ENCODE measurements around the gene RBBP8.

DNA sequence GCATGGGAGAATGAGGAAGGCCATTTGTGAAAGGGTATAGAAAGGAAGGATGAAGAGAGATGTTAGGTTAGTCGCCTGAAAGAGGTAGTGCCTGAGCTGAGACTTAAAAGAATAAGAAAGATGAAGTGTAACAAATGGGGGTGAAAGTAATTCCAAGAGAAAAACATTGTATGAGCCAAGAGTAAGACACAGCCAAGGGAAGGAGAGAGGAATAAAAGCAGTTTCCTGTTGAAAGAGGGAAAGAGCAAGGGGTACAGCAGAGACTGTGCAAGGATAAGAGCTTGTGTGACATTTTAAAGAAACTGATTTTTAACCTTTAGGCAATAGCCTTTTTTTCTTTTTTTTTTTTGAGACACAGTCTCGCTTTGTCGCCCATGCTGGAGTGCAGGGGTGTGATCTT, 4.8 kb upstream of the RBBP8 start:
- no peak for TF ChIP-seq YY1 (IDR thresholded peaks at IDR 0.05; ENCODE audit: insufficient read depth, insufficient read length)
- no peak for TF ChIP-seq ZNF274 (IDR thresholded peaks at IDR 0.05; ENCODE audit: low read depth, low read length)
- TF ChIP-seq SUZ12 (IDR thresholded peaks at IDR 0.05; ENCODE audit: extremely low read depth, insufficient read depth, insufficient read length), result no peak

All from NT2/D1 (cell line).